HG03139 (cell line): ENCODE measurements around the gene OR8U1.
"Not testable (repeated sequence)": the region's sequence is repeated elsewhere in the genome, so short reads cannot be mapped to it uniquely, and the experiment has no call there.

Experiments
- ATAC-seq: cut with Tn5 transposase; IDR thresholded peaks from one replicate; pipeline ENCODE4 v1.9.1; 2021; ENCODE audit not compliant: unreplicated experiment

The OR8U1 gene

DNA sequence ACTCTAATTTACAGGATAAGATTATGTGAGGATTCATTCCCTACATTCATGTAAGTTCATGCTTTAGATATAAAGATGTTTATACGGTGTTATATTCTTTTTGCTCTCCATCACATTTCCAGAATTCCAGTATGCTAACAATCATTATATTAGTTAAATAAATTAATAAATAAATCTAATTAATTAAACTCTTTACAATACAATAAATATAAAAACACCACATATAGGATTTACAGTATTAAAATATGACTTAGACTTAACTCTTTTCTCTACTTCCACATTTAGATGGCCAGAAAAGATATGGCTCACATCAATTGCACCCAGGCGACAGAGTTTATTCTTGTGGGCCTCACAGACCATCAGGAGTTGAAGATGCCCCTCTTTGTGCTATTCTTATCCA, at the start of gene OR8U1:
TSS of gene OR8U1 (plus strand) at position 301 of the 400 bp plus-strand sequence. CDS start at position 301, 0 bp downstream.
- ATAC-seq = no peak

- ATAC-seq = no peak
These were observed 43.4 kb upstream of the OR8U1 start for GRCh38 chr11:56331861-56332491.

- ATAC-seq = no peak
These were observed 42.3 kb upstream of the OR8U1 start for GRCh38 chr11:56333156-56333555.

DNA sequence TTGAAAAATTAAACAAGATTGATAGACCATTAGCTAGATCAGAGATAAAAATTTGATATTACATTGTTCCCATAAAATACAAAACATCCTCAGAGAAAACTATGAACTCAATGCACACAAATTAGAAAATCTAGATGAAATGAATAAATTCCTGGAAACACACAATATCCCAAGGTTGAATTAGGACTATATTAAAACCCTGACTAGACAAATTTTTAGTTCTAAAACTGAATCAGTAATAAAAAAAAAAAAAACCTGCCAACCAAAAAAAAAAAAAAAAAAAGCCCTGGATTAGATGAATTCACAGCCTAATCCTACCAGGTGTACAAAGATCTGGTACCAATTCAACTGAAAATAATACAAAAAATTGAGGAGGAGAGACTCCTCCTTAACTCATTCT, 35.1 kb upstream of the OR8U1 start:
- no peak for ATAC-seq

GRCh38 chr11:56345739-56346138, 29.7 kb upstream of the OR8U1 start, which contains the start of gene OR8K1:
Gene OR8K1, plus strand, starts transcription at chr11:56346039. Its CDS starts 0 bp downstream, at chr11:56346039.
- ATAC-seq = no peak

- no peak for ATAC-seq
These were observed 21.4 kb upstream of the OR8U1 start, which contains the start of gene OR8J1 for GRCh38 chr11:56353991-56354390. Gene OR8J1, plus strand, starts transcription at chr11:56354291. Its CDS starts 5,956 bp downstream, at chr11:56360247.

DNA sequence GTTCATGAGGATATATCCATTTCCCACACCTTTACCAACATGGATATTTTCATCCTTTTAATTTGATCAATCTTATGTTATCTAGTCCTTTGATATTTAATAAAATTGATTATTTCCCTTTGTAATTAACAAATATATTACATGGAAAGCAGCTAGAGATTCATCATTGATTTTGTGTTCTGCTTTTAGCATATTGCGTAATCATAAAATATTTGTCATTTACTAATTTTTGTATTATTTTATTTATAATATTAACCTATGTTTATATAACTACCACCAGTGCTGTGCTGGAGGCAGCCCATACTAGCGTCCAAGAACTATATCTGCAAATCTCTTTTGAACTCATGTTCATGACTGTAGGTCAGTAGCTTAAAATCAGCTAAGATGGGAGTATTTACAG, 4.7 kb downstream of the OR8U1 start:
- no peak for ATAC-seq

DNA sequence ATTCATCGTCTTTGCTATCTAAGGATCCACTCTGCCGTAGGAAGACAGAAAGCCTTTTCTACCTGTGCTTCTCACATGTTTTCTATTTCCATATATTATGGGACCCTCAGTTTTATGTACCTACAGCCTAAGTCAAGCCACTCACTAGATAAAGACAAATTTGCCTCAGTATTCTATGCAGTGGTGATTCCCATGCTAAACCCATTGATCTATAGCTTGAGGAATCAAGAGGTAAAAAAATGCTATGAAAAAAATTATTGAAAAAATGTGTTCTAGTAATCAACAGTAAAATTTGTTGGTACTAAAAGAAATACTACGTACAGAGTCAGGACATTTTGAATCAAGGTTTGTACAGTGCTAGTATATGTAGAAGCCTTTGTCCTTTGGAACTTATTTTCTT, 19.0 kb downstream of the OR8U1 start:
- no peak for ATAC-seq

- no peak for ATAC-seq
These were observed 20.6 kb downstream of the OR8U1 start for GRCh38 chr11:56396047-56396446.

DNA sequence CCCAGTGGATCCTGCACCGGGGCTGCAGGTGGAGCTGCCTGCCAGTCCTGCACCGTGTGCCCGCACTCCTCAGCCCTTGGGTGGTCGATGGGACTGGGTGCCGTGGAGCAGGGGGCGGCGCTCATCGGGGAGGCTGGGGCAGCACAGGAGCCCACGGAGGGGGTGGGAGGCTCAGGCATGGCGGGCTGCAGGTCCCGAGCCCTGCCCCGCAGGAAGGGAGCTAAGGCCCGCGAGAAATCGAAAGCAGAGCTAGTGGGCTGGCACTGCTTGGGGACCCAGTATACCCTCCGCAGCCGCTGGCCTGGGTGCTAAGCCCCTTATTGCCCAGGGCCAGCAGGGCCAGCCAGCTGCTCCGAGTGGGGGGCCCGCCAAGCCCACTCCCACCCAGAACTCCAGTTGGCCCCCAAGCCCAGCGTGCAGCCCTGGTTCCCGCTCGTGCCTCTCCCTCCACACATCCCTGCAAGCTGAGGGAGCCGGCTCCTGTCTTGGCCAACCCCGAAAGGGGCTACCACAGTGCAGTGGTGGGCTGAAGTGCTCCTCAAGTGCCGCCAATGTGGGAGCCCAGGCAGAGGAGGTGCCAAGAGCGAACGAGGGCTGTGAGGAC, 26.5 kb downstream of the OR8U1 start:
- ATAC-seq = not testable (repeated sequence)

GRCh38 chr11:56404393-56404792, 29.0 kb downstream of the OR8U1 start:
- no peak for ATAC-seq

DNA sequence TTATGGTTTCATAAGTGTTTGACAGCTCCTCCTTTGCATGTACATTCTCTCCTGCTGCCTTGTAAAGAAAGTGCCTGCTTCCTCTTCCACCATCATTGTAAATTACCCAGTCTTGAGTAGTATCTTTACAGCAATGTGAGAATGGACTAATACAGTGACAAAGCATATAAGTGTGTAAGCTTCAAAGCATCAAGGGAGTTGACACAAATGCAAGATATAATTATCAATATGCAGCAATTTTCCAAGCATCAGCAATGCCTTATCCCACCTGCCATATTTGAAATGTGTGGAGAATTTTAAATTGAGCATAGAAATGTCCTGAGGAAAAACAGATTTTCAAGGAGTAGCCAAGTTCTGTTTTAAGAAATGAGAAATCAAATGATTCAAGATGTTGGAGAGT, 35.4 kb downstream of the OR8U1 start:
- ATAC-seq = no peak

- ATAC-seq = no peak
These were observed 37.0 kb downstream of the OR8U1 start, which contains the start of gene OR5AL1 for GRCh38 chr11:56412396-56412795. Gene OR5AL1, plus strand, starts transcription at chr11:56412696.
